ENCODE results near the gene AKAP11. TPM values are rescaled to one million over a fixed set of nuclear protein-coding genes. Genes with fewer than 3 reads are reported as not detected.

Gene AKAP11
- polyA plus RNA-seq, 3 donors = 1.2 to 6.8 (median 1.7) TPM

GRCh38 chr13:42255886-42256285 lies 16.1 kb upstream of the AKAP11 start:
- Histone ChIP-seq H4K20me1 (ENCODE audit: insufficient read depth, low read length) (no peaks in the 10 kb centered on the region), H2AFZ (ENCODE audit: insufficient read depth, low read depth, low read length, poor library complexity, severe bottlenecking) (no peak overlapping the region), H3K9me3 (replicated peaks in 1 of 2; ENCODE audit: control insufficient read depth in 1 of 2, insufficient read depth in 1 of 2, low read length in 2 of 2) (no peaks in the 10 kb centered on the region), H3K36me3 (replicated peaks in 1 of 2; ENCODE audit: control insufficient read depth in 1 of 2, insufficient read depth in 2 of 2, low read length in 2 of 2) (no peaks in the 10 kb centered on the region), H3K79me2 (ENCODE audit: insufficient read depth, low read length) (no peaks in the 10 kb centered on the region), H3K4me2 (replicated peaks; ENCODE audit: extremely low read depth, low read length, poor library complexity, severe bottlenecking) (no peak overlapping the region), H3K9ac (ENCODE audit: insufficient read depth, low read length, poor library complexity, severe bottlenecking) (no peak overlapping the region), H3K27ac (ENCODE audit: low read depth in 1 of 2, low read length in 2 of 2) (no peak overlapping the region), H3K4me3 (replicated peaks in 1 of 3; ENCODE audit: low read depth in 2 of 3, low read length in 3 of 3) (no peak overlapping the region), H3K4me1 (ENCODE audit: control insufficient read depth in 1 of 2, insufficient read depth in 2 of 2, low read length in 2 of 2) (no peaks in the 10 kb centered on the region), H3K27me3 (ENCODE audit: control insufficient read depth in 2 of 2, insufficient read depth in 2 of 2, low read length in 2 of 2) (no peaks in the 10 kb centered on the region)
- intact Hi-C loops (cut with micrococcal nuclease) = no loop called here
- Mint-ChIP-seq H3K9me3 (peaks cover 0 to 3% (median 0%) of the 10 kb centered on the region in 7 donors), H3K4me1 (no peaks in the 10 kb centered on the region), H3K4me3 (no peak overlapping the region), H3K36me3 (no peaks in the 10 kb centered on the region), H3K27me3 (ENCODE audit: low read depth in 3 of 3) (peaks cover 0 to 2% (median 0%) of the 10 kb centered on the region in 3 donors), H3K27ac (peak overlapping the region in 1 of 7 donors; percentile 11)
- no peak for TF ChIP-seq CTCF (IDR thresholded peaks at IDR 0.05)
- DNase-seq = no peak
- WGBS (ENCODE audit: insufficient coverage) = 90% methylated on average over 5 of the region's 5 CpGs

GRCh38 chr13:42258747-42259146 lies 13.2 kb upstream of the AKAP11 start:
- Mint-ChIP-seq H3K27ac (no peak overlapping the region), H3K4me3 (no peak overlapping the region), H3K4me1 (no peaks in the 10 kb centered on the region), H3K36me3 (no peaks in the 10 kb centered on the region), H3K27me3 (ENCODE audit: low read depth in 3 of 3) (peaks cover 0 to 2% (median 2%) of the 10 kb centered on the region in 3 donors), H3K9me3 (peaks cover 0 to 6% (median 1%) of the 10 kb centered on the region in 7 donors)
- H3K4me3 ChIP-seq (replicated peaks in 1 of 3; ENCODE audit: low read depth in 2 of 3, low read length in 3 of 3) = no peak overlapping the region
- H4K20me1 ChIP-seq (ENCODE audit: insufficient read depth, low read length) = no peaks in the 10 kb centered on the region
- no peak for TF ChIP-seq CTCF (IDR thresholded peaks at IDR 0.05)
- no peaks in the 10 kb centered on the region for H3K79me2 ChIP-seq (ENCODE audit: insufficient read depth, low read length)
- no peak overlapping the region for H2AFZ ChIP-seq (ENCODE audit: insufficient read depth, low read depth, low read length, poor library complexity, severe bottlenecking)
- H3K36me3 ChIP-seq (replicated peaks in 1 of 2; ENCODE audit: control insufficient read depth in 1 of 2, insufficient read depth in 2 of 2, low read length in 2 of 2) = no peaks in the 10 kb centered on the region
- no peak overlapping the region for H3K4me2 ChIP-seq (replicated peaks; ENCODE audit: extremely low read depth, low read length, poor library complexity, severe bottlenecking)
- no peaks in the 10 kb centered on the region for H3K4me1 ChIP-seq (ENCODE audit: control insufficient read depth in 1 of 2, insufficient read depth in 2 of 2, low read length in 2 of 2)
- no peak overlapping the region for H3K9ac ChIP-seq (ENCODE audit: insufficient read depth, low read length, poor library complexity, severe bottlenecking)
- H3K27me3 ChIP-seq (ENCODE audit: control insufficient read depth in 2 of 2, insufficient read depth in 2 of 2, low read length in 2 of 2) = no peaks in the 10 kb centered on the region
- intact Hi-C loops (cut with micrococcal nuclease) = no loop called here
- no peak for DNase-seq
- no peaks in the 10 kb centered on the region for H3K9me3 ChIP-seq (replicated peaks in 1 of 2; ENCODE audit: control insufficient read depth in 1 of 2, insufficient read depth in 1 of 2, low read length in 2 of 2)
- H3K27ac ChIP-seq (ENCODE audit: low read depth in 1 of 2, low read length in 2 of 2) = no peak overlapping the region
- no CpG with 5 or more reads among the region's 5 CpGs for WGBS (ENCODE audit: insufficient coverage)
